Effector CD4-positive, alpha-beta T cell (primary cell): Measurements from ENCODE around the gene LRPPRC.
"Not testable (repeated sequence)": the region's sequence is repeated elsewhere in the genome, so short reads cannot be mapped to it uniquely, and the experiment has no call there.

ENCODE experiments used
- DNase-seq: peaks from one replicate; pipeline ENCODE4 v3.0.0-alpha.2; 2020
- total RNA-seq: gene quantifications from one replicate; lab custom pipeline; 2026; lab: John Stamatoyannopoulos, UW

Gene LRPPRC
- 206 reads per million, percentile 93 among the genes with 10 or more reads in this experiment for total RNA-seq

- DNase-seq, result peak; percentile 89
These were observed at the start of gene LRPPRC for GRCh38 chr2:43995733-43996533. LRPPRC (minus strand) TSS chr2:43995989; CDS start chr2:43995947, 42 bp downstream.

- DNase-seq, result no peak
These were observed 49.3 kb upstream of the LRPPRC start for GRCh38 chr2:44045061-44045460.

- DNase-seq, result peak; percentile 56
These were observed 48.5 kb upstream of the LRPPRC start for GRCh38 chr2:44044281-44044720.

GRCh38 chr2:44040365-44040764, 44.6 kb upstream of the LRPPRC start:
- DNase-seq, result no peak

GRCh38 chr2:44038277-44038676, 42.5 kb upstream of the LRPPRC start:
- no peak for DNase-seq

- DNase-seq, result no peak
These were observed 41.4 kb upstream of the LRPPRC start for GRCh38 chr2:44037221-44037620.

- DNase-seq, result no peak
These were observed 38.2 kb upstream of the LRPPRC start for GRCh38 chr2:44033947-44034346.

- DNase-seq, result not testable (repeated sequence)
These were observed 31.3 kb upstream of the LRPPRC start for GRCh38 chr2:44027076-44027475.

- DNase-seq, result no peak
These were observed 20.5 kb upstream of the LRPPRC start for GRCh38 chr2:44016282-44016681.

GRCh38 chr2:44015239-44015638, 19.4 kb upstream of the LRPPRC start:
- no peak for DNase-seq

GRCh38 chr2:44013205-44013604, 17.4 kb upstream of the LRPPRC start:
- not testable (repeated sequence) for DNase-seq

- DNase-seq, result no peak
These were observed 14.5 kb upstream of the LRPPRC start for GRCh38 chr2:44010266-44010665.

GRCh38 chr2:44009136-44009735, 13.4 kb upstream of the LRPPRC start:
- DNase-seq, result no peak

- no peak for DNase-seq
These were observed 10.1 kb upstream of the LRPPRC start for GRCh38 chr2:44005846-44006245.

- DNase-seq, result no peak
These were observed 9.2 kb upstream of the LRPPRC start for GRCh38 chr2:44004735-44005602.

- DNase-seq, result no peak
These were observed 5.9 kb upstream of the LRPPRC start for GRCh38 chr2:44001716-44002115.

- no peak for DNase-seq
These were observed 2.5 kb upstream of the LRPPRC start for GRCh38 chr2:43998263-43998662.

- DNase-seq, result no peak
These were observed 2.4 kb downstream of the LRPPRC start for GRCh38 chr2:43993437-43993836.

- DNase-seq, result no peak
These were observed 6.2 kb downstream of the LRPPRC start for GRCh38 chr2:43989545-43989944.

- no peak for DNase-seq
These were observed 9.2 kb downstream of the LRPPRC start for GRCh38 chr2:43986600-43986999.

- DNase-seq, result no peak
These were observed 10.4 kb downstream of the LRPPRC start for GRCh38 chr2:43985359-43985758.

GRCh38 chr2:43984533-43984932, 11.3 kb downstream of the LRPPRC start:
- no peak for DNase-seq

- no peak for DNase-seq
These were observed 14.9 kb downstream of the LRPPRC start for GRCh38 chr2:43980902-43981301.
